Activated T-cell treated with anti-CD3 and anti-CD28 coated beads, Interleukin-2, amount 50 U/mL, for 72 hours (primary cell): Measurements from ENCODE around the gene LMAN2. TPM values are rescaled to one million over a fixed set of nuclear protein-coding genes. Genes with fewer than 3 reads are reported as not detected.
"Not testable (repeated sequence)": the region's sequence is repeated elsewhere in the genome, so short reads cannot be mapped to it uniquely, and the experiment has no call there.

Experiments used
- ATAC-seq, 2 donors: fragments of 150-1000 bp; cut with Tn5 transposase; replicated peaks in 1 of 2; 2 replicates each; pipeline ENCODE4 v1.10.0; 2021; ENCODE audit warnings: moderate library complexity in 2 of 2, mild to moderate bottlenecking in 1 of 2
- DNase-seq, 2 donors: peaks; one replicate each; pipeline ENCODE4 v3.0.0; 2021 to 2022; ENCODE audit warnings: mixed read lengths in 1 of 2
- H3K27ac Mint-ChIP-seq: one replicate; pipeline ENCODE4 v1.8.0; 2022; ENCODE audit warnings: mild to moderate bottlenecking, moderate library complexity, mixed read lengths
- H3K27me3 Mint-ChIP-seq: one replicate; pipeline ENCODE4 v1.8.0; 2022; ENCODE audit warnings: low read depth, mixed read lengths
- H3K36me3 Mint-ChIP-seq, 2 donors: one replicate each; pipeline ENCODE4 v1.8.0; 2022; ENCODE audit warnings: mixed read lengths in 2 of 2, mild to moderate bottlenecking in 1 of 2; ENCODE audit not compliant: insufficient read depth in 2 of 2
- H3K4me1 Mint-ChIP-seq: one replicate; pipeline ENCODE4 v1.8.0; 2022; ENCODE audit warnings: low read depth, mixed read lengths
- H3K4me3 Mint-ChIP-seq, 2 donors: one replicate each; pipeline ENCODE4 v1.8.0; 2022; ENCODE audit warnings: mild to moderate bottlenecking in 2 of 2, mixed read lengths in 2 of 2, moderate library complexity in 2 of 2
- H3K9me3 Mint-ChIP-seq, 2 donors: one replicate each; pipeline ENCODE4 v1.8.0; 2022; ENCODE audit warnings: mixed read lengths in 2 of 2
- total RNA-seq, 2 donors: library from RNA; stranded (reverse); gene quantifications; one replicate each; pipeline ENCODE4 v1.2.3, GENCODE V29; 2022

LMAN2 gene
- total RNA-seq, 2 donors from 2014 or later, result 115 to 124 TPM

DNA sequence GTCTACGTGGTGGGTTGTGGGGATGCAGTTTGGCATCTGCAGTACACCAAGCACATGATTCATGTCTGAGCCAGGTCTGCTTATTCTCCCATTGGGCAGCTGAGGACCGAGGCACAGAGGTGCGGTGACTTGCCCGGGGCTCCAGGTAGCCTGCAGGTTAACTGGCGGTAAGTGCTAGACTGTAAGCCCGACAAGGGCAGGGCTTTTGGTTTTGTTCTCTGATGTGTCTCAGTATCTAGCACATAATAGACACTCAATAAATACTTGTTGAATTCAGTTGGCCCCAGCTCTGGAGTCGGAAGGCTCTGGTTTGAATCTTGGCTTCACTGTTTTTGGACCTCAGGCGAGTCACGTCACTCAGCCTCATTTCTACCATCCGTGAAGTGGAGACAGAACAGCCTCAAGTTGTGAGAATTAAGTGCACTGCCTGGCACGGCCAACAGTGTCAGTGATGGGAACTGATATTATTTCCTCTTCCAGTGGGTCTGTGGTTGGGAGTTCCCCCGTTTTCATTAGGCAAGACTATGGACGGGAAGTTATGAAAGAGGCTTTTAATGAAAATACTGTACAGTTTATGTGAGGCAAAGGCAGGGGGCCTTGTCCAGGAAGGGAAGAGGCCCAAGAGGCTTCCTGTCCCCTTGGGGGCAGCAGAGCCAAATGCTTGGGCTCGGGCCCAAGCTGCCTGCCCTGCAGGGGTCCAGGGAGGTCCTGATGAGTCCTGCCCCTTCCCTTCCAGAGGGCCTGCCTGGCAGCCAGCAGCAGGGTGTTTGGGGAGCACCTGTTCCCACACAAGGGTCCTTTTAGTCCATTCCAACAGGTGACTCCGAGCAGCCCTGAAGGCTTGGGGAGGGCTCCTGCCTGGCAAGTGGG is 44.6 kb downstream of the LMAN2 start:
- no peak overlapping the region for H3K4me3 Mint-ChIP-seq

DNA sequence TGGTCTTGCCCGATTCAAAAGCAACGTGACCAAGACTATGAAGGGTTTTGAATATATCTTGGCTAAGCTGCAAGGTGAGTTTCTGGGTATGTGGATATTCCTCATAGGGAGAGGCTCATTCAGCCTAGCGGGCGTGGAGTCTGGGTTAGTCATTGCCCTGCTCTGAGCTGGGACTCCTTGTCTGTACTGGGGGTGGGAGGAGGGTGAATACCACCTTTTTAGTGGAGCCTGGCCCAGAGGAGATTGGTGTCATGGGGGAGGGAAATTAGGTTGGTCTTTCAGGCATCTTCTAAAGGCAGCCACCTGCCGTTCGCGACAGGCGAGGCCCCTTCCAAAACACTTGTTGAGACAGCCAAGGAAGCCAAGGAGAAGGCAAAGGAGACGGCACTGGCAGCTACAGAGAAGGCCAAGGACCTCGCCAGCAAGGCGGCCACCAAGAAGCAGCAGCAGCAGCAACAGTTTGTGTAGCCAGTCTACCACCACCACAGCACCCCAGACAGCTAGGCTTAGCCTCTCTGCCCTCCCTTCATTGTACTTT is 45.3 kb downstream of the LMAN2 start:
- not testable (repeated sequence) for H3K27me3 Mint-ChIP-seq, H3K9me3 Mint-ChIP-seq, ATAC-seq, DNase-seq
- peaks cover 10 to 18% of the 10 kb centered on the region in 2 donors for H3K36me3 Mint-ChIP-seq
- H3K4me1 Mint-ChIP-seq, result peaks cover 69% of the 10 kb centered on the region
- peak overlapping the region; percentile 64 for H3K27ac Mint-ChIP-seq
- H3K4me3 Mint-ChIP-seq, result peak overlapping the region in 1 of 2 donors; percentile 87

More for the DNA sequence above, 44.6 kb downstream of the LMAN2 start:
- Mint-ChIP-seq H3K9me3 (no peaks in the 10 kb centered on the region), H3K27ac (peak overlapping the region; percentile 64), H3K4me1 (peaks cover 61% of the 10 kb centered on the region), H3K36me3 (peaks cover 10 to 18% of the 10 kb centered on the region in 2 donors), H3K27me3 (no peaks in the 10 kb centered on the region)
- ATAC-seq (no peak), DNase-seq (no peak)

DNA sequence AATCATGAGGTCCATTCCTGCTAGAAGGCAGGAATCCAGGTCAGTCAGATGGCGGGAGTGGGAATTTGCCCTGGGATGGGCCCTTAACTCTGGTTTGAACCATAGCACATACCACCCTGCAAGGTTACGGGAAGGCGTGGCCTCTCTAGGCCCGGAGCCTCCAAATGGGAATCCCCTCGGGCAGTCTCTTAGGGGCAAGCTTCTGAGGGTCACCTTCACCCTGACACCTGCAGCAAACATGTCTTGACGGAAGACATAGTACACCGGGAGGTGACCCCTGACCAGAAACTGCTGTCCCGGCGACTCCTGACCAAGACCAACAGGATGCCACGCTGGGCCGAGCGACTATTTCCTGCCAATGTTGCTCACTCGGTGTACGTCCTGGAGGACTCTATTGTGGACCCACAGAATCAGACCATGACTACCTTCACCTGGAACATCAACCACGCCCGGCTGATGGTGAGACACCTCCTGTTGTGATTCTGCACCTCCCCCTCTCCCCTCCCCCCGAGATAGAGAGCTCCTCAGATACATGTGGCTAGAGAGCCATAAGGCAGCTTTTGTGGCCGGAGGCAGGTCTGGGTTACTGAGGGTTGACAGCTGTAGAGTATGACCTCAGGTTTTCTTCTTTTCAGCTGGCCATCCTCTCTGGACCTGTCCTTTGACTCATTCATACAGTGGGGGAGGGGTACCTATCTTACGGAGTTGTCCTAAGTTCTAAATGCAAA is 46.9 kb downstream of the LMAN2 start:
- Mint-ChIP-seq H3K27me3 (no peaks in the 10 kb centered on the region), H3K27ac (peak overlapping the region; percentile 87), H3K36me3 (peaks cover 6 to 16% of the 10 kb centered on the region in 2 donors), H3K4me1 (peaks cover 71% of the 10 kb centered on the region), H3K4me3 (peak overlapping the region; percentile 87 to 90), H3K9me3 (no peaks in the 10 kb centered on the region)
- DNase-seq, result no peak
- ATAC-seq, result no peak

DNA sequence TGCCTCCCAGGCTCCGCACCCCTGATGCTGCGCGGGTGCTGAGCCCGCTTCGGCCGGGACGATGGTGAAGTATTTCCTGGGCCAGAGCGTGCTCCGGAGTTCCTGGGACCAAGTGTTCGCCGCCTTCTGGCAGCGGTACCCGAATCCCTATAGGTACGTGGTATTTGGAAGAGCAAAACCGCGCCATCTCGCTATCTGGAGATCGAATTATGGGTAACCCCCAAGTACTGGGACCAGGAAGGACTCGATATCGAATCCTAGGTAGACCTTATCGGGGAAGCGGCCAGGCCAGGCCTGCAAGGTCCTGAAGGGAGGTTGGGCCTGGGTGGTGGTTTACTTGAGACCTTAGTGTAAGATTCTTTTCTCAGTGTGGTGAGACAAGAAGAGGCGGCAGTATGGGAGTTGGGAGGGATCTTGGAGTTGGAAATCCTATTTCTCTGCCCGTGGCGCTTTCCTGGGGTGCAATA is 47.5 kb downstream of the LMAN2 start:
- peaks cover 5 to 14% of the 10 kb centered on the region in 2 donors for H3K36me3 Mint-ChIP-seq
- H3K9me3 Mint-ChIP-seq, result no peaks in the 10 kb centered on the region
- H3K4me1 Mint-ChIP-seq, result peaks cover 69% of the 10 kb centered on the region
- H3K27ac Mint-ChIP-seq, result peak overlapping the region; percentile 87
- DNase-seq (no peak), ATAC-seq (peak in 1 of 2 donors; percentile 3)
- H3K4me3 Mint-ChIP-seq, result peak overlapping the region; percentile 87 to 90
- H3K27me3 Mint-ChIP-seq, result no peaks in the 10 kb centered on the region

DNA sequence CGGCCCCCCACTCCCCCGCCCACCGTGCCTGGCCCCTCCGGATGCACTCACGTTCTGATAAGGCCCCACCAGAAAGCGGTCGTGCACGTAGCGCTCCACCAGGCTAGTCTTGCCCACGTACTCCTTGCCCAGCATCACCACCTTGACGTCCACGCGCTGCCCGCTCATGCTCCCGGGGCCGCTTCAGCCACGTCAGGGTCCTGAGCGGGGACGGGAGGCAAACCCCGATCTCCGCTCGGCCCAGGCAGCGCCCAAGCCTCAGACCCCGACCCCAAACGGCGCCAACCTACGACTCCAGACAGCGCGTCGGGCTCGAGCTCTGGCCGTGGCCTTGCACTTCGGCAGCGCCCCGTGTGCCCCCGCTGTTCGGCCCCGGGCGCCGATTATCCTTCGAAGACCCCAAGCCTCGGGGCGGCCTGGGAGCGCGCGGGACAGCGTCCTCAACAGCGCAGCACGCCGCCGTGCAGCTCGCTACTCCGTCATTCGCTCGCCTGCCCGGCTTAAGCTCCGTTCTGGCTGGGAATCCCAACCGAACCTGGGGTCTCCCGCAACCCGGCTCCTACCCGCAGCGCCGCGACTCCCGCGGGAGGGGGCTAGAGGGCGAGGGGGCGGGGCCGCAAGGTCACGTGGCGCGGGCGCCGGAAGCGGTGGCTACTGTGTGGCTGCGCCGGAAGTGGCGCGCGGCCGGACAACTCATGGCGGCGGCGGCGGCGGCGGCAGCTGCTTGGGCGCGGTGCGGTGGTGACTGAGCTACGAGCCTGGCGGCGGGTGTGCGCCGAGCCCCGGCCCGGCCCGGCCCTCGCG is 48.1 kb downstream of the LMAN2 start, which contains the start of the genes PRELID1 and RAB24:
TSS of gene PRELID1 (plus strand) at position 679 of the 804 bp plus-strand sequence. CDS start 187 bp downstream, outside the sequence.
TSS of gene RAB24 (minus strand) at position 599 of the 804 bp plus-strand sequence. CDS start at position 168, 431 bp downstream.
- Mint-ChIP-seq H3K27ac (peak within 1 kb of the TSS; percentile 90), H3K36me3 (peaks cover 3 to 12% of the 10 kb centered on the region in 2 donors), H3K9me3 (no peaks in the 10 kb centered on the region), H3K27me3 (no peaks in the 10 kb centered on the region), H3K4me3 (peak within 1 kb of the TSS; percentile 87 to 90), H3K4me1 (peaks cover 69% of the 10 kb centered on the region)
- DNase-seq (peak; percentile 94 to 95), ATAC-seq (peak; percentile 82 to 86)

DNA sequence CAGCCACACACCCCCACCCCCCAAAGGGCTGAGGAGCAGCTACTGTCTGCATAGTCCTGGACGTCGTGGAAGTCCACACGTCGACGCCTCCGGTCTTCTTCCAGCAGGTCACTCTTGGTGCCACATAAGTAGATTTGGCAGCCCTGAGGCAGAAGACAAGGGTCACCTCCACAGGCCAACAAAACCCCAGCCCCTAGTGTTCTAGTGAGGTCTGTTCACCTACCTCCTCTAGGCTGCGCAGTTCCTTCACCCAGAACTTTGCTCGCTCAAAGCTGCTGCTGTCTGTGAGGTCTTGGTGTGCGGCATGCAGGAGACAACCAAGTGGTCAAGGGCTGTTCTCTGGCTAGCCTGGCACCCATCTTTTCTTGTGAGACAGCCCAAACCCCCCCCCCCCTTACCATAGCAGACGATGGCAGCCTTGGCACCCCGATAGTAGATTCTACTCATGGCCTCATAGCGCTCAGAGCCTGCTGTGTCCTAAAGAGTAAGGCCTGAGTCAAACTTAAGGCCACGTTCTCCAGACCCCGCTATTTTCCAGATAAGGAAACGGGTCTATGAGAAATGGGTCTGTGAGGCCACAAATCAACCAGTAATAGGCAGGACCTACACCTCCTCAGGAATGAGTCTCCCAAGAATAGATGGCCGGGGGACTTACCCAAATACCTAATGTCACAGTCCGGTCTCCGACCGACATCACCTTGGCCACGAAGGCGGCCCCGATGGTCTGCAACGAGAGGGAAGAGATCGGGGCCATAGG is 48.9 kb downstream of the LMAN2 start:
- H3K27ac Mint-ChIP-seq, result peak overlapping the region; percentile 90
- peaks cover 69% of the 10 kb centered on the region for H3K4me1 Mint-ChIP-seq
- no peak for ATAC-seq
- no peaks in the 10 kb centered on the region for H3K9me3 Mint-ChIP-seq
- no peak for DNase-seq
- no peaks in the 10 kb centered on the region for H3K27me3 Mint-ChIP-seq
- peak overlapping the region; percentile 87 to 90 for H3K4me3 Mint-ChIP-seq
- H3K36me3 Mint-ChIP-seq, result peaks cover 3 to 12% of the 10 kb centered on the region in 2 donors

DNA sequence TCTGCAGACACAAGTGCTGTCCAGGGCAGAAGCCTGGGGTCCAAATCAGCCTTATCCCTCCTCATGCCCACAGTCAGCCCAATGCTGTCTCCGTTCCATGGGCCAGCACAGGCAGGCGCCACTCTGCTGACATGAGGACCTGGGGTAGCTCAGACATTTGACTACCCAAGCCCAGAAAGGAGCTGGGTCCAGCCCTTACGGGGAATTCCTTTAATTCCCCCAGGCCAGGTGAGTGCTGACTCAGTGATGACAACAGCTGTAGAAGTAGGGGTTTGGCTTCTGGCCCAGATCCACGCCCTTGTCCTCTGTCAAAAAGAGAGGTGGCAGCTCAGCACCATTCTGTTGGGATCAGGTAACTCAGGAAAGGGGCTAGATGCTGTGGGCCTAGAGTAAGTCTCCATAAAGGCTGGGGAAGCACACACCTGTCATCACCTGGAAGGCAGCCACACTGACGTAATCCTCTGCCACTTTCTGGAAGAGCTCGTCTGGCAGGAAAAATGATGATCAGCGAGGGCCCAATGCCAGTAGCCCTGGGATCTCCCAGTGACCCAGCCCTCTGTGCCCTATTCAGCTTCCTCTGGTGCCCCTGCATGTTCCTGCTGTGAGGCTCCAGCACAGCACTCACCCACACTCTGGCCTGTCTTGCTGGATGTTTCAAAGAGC is 49.8 kb downstream of the LMAN2 start:
- no peaks in the 10 kb centered on the region for H3K9me3 Mint-ChIP-seq
- no peak for DNase-seq
- H3K27ac Mint-ChIP-seq, result peak overlapping the region; percentile 90
- H3K4me1 Mint-ChIP-seq, result peaks cover 69% of the 10 kb centered on the region
- peaks cover 0 to 10% of the 10 kb centered on the region in 2 donors for H3K36me3 Mint-ChIP-seq
- H3K27me3 Mint-ChIP-seq, result no peaks in the 10 kb centered on the region
- ATAC-seq, result no peak
- peak overlapping the region; percentile 87 to 90 for H3K4me3 Mint-ChIP-seq

DNA sequence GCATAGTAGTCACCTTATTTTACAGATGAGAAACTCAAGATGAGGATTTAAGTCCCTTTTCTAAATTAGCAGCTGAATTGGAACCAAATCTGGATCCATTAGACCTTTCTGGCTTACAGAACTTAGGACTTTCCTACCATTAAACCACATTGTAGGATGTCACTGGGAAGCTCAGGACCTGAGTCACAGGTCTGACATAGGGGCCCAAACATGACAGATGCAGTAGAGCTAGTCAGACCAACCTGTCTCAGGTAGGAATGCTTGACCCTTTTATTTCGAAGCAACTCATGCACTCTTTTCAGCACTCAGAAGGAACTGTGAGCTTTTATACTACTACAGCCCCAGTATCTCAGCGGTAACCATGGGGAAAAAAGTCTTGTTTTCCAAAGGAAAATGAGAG is 50.5 kb downstream of the LMAN2 start:
- H3K9me3 Mint-ChIP-seq, result no peaks in the 10 kb centered on the region
- peaks cover 70% of the 10 kb centered on the region for H3K4me1 Mint-ChIP-seq
- H3K27ac Mint-ChIP-seq, result peak overlapping the region; percentile 91
- DNase-seq (no peak), ATAC-seq (no peak)
- H3K4me3 Mint-ChIP-seq, result peak overlapping the region; percentile 54 to 76
- H3K27me3 Mint-ChIP-seq, result no peaks in the 10 kb centered on the region
- H3K36me3 Mint-ChIP-seq, result peaks cover 0 to 8% of the 10 kb centered on the region in 2 donors

DNA sequence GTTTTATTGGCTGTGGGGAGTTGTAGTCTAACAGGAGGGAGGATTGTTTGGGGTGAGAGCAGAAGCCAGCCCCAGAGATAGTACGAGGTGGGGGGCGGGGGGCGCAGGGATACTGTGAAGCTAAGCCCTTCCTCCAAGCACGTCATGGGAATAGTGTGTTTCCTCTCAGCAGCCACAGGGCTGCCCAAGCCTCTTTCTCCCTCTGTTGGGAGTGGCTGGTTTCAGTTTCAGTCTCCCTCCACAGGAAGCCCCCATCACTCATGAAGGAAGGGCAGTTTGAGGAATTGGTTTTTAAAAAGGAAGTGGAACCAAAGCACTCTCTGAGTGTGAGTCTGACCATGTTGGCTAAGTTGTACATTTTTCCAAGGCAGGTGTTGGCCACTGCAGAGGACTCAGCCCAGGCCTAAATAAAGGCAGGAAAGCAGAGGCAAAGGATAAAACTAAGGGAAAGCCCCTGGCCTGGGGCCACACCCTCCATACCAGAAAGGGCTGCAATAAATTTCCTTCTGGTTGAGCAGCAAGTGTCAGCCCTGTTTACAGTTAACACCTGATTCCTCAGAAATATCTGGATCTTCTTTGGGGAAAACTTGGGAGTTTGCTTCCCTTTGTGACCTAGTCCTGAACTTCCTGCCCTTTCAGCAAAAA is 51.1 kb downstream of the LMAN2 start:
- peak overlapping the region; percentile 91 for H3K27ac Mint-ChIP-seq
- ATAC-seq, result peak; percentile 6 to 34
- peak overlapping the region; percentile 54 to 76 for H3K4me3 Mint-ChIP-seq
- H3K9me3 Mint-ChIP-seq, result no peaks in the 10 kb centered on the region
- no peaks in the 10 kb centered on the region for H3K27me3 Mint-ChIP-seq
- DNase-seq, result peak; percentile 46
- peaks cover 70% of the 10 kb centered on the region for H3K4me1 Mint-ChIP-seq
- H3K36me3 Mint-ChIP-seq, result peaks cover 0 to 4% of the 10 kb centered on the region in 2 donors

DNA sequence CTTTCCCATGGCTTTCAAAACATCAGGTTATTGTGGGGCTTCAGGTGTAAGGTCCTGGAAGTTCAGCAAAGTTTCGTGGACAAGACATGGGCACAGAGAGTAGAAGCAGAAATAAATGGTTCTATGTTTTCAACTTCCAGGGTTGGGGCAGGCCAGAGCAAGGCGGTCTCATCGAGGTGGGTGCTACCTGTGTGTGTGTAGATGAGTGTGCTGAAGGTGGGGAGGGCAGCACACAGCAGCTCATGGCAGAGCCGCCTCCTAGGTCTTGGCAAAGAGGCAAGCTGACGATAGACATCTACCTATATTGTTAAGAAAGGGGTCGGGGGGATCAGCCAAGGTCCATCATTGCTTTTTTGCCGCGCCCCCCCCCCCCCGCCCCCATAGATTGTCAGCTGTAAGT is 51.8 kb downstream of the LMAN2 start:
- peaks cover 70% of the 10 kb centered on the region for H3K4me1 Mint-ChIP-seq
- H3K4me3 Mint-ChIP-seq, result peak overlapping the region; percentile 12 to 38
- peak overlapping the region; percentile 47 for H3K27ac Mint-ChIP-seq
- peaks cover 0 to 4% of the 10 kb centered on the region in 2 donors for H3K36me3 Mint-ChIP-seq
- ATAC-seq, result no peak
- no peaks in the 10 kb centered on the region for H3K27me3 Mint-ChIP-seq
- no peaks in the 10 kb centered on the region for H3K9me3 Mint-ChIP-seq
- DNase-seq, result no peak

DNA sequence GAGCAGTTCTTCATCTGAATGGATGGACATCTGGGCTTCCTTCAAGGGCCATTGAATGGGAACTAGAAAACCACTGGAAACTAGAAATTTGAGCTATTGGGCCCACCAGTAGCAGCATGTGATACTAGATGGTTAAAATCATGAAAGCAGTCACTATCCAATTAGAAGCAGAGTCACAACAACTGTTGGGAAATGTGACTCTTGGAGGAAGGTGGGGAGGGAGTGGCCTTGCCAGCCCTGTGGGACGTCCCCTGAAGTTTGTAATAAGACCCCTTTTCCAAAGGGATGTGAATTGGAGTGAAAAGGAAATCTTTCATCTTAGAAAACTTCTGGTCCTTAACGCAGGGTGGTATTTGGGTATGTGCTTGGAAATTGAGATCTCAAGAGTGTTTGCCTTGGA is 53.5 kb downstream of the LMAN2 start:
- Mint-ChIP-seq H3K27me3 (no peaks in the 10 kb centered on the region), H3K9me3 (no peaks in the 10 kb centered on the region), H3K27ac (no peak overlapping the region), H3K4me3 (no peak overlapping the region), H3K4me1 (peaks cover 65% of the 10 kb centered on the region), H3K36me3 (peaks cover 0 to 13% of the 10 kb centered on the region in 2 donors)
- DNase-seq (no peak), ATAC-seq (no peak)
